Left ventricle myocardium superior (tissue), 1 donor: Measurements from ENCODE around the gene NRAS. TPM values are rescaled to one million over a fixed set of nuclear protein-coding genes. Genes with fewer than 3 reads are reported as not detected.
A peak's percentile ranks its signal among the peaks of the same experiment; 100 is the strongest.

Experiments used
- ATAC-seq: fragments of 200-7000 bp; cut with Tn5 transposase; one replicate; pipeline ENCODE4 v1.9.1; 2020; ENCODE audit warnings: mild to moderate bottlenecking, moderate library complexity
- DNase-seq: peaks from one replicate; pipeline ENCODE4 v3.0.0-alpha.2; 2020
- intact Hi-C: fragments of 100-400 bp; cut with micrococcal nuclease; formaldehyde crosslinking; loops from one replicate; pipeline ENCODE4 v1.11.0; 2022
- total RNA-seq: library from RNA; stranded (reverse); fragmentation: NEBNext Ultra II Directional; extraction: Animal tissue kit (Norgen Biotek cat#: 25700); gene quantifications from one replicate; pipeline ENCODE4 v1.2.1, GENCODE V29; 2021
- donor health status: DM: no; HTN: yes; CAD: no; lungs with severe emphysema.

NRAS gene
- total RNA-seq, 1 donor from 2014 or later: 6.9 TPM

DNA sequence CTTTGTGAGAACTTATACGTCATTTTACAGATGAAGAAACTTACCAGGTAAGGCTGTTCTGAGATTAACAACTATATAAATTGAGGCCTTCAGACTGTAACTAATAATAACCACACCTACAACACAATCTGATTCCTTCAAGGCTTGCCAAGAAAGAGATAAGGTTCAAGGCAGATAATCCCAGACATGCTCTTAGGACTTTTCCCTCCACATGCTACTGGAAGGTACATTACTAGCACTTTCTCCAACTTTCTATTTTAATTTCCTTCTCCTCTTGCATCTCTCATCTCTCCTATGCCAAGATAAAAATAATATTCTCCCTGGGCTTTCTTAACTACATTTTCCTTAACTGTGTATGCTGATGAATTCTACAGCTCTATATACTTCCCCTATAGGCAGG, 18.9 kb upstream of the NRAS start:
- DNase-seq (no peak), ATAC-seq (no peak)
- intact Hi-C loops: no loop called here

DNA sequence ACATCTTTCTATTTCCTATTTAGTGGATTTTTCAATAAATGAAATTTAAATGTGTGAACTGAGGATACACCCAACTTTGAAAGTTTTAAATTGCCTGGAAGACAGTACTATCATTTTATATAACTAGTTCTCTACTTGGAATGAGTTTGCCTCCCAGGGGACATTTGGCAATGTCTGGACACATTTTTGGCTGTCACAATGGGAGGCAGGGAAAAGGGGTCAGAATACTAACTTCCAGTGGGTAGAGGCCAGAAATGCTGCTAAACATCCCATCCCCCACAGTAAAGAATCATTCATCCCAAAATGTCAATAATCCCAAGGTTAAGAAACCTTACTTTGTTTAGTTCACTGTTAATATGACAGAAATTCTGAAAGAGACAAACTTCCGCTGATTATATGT, 13.2 kb upstream of the NRAS start:
- ATAC-seq: no peak
- no peak for DNase-seq
- intact Hi-C loops: no loop called here

- DNase-seq (no peak), ATAC-seq (no peak)
- intact Hi-C loops: no loop called here
Measured at GRCh38 chr1:114728553-114728952, 12.0 kb upstream of the NRAS start.

GRCh38 chr1:114725230-114725629, 8.7 kb upstream of the NRAS start:
- intact Hi-C loops: no loop called here
- no peak for ATAC-seq
- DNase-seq: no peak

- ATAC-seq: peak; percentile 63
- DNase-seq: no peak
Measured at GRCh38 chr1:114723915-114724314, 7.3 kb upstream of the NRAS start.

GRCh38 chr1:114723457-114723856, 6.9 kb upstream of the NRAS start:
- intact Hi-C loops: no loop called here
- DNase-seq (no peak), ATAC-seq (no peak)

More at GRCh38 chr1:114723915-114724314, 7.3 kb upstream of the NRAS start:
- intact Hi-C loops: no loop called here

GRCh38 chr1:114720492-114720891, 3.9 kb upstream of the NRAS start:
- no peak for DNase-seq
- intact Hi-C loops: no loop called here
- ATAC-seq: no peak

DNA sequence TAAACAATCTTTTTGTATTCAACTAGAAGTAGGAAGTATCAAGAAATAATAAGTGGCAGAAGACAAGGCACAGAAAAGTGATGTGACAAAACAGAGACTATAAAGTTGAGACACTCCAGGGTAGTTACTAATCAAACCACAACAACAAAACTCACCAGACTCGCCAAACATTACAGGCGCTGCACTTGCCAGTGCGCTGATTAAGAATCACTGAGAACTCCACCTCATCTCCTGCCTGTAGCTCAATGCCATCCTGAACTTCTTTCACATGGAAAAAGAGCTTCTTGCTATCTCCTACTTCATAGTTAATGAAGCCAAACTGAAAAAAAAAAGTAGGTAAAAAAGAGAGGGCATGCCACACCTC, 2.8 kb upstream of the NRAS start:
- ATAC-seq: no peak
- no peak for DNase-seq
- intact Hi-C loops: no loop called here

GRCh38 chr1:114718661-114719423, 2.3 kb upstream of the NRAS start:
- DNase-seq: no peak
- ATAC-seq: no peak
- intact Hi-C loops: no loop called here

DNA sequence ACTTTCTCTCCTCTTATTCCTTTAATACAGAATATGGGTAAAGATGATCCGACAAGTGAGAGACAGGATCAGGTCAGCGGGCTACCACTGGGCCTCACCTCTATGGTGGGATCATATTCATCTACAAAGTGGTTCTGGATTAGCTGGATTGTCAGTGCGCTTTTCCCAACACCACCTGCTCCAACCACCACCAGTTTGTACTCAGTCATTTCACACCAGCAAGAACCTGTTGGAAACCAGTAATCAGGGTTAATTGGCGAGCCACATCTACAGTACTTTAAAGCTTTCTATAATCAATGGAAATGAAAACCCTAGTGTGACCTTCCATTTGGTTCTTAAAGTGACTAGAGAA, 643 bp downstream of the NRAS start:
- intact Hi-C loops: no loop called here
- no peak for DNase-seq
- peak; percentile 12 for ATAC-seq

DNA sequence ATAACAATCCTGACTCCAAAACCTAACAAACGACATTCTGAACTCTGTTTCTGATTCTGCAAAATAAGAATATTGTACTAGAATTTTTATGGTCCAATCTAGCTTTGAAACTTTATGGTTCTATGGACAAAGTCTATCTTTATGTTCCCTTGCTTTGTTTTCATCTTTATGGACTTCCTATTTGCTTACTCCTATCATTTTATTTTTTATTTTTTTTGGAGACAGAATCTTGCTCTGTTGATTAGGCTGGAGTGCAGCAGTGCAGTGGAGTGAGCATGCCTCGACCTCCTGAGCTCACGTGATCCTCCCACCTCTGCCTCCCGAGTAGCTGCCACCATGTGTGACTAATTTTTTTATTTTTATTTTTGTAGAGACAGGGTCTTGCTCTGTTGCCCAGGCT, 3.6 kb downstream of the NRAS start:
- DNase-seq (no peak), ATAC-seq (no peak)
- intact Hi-C loops: no loop called here

- ATAC-seq: no peak
- no peak for DNase-seq
- intact Hi-C loops: no loop called here
Measured at GRCh38 chr1:114710360-114710759, 6.2 kb downstream of the NRAS start.

- DNase-seq: no peak
- no peak for ATAC-seq
- intact Hi-C loops: no loop called here
Measured at GRCh38 chr1:114707604-114708003, 9.0 kb downstream of the NRAS start.

DNA sequence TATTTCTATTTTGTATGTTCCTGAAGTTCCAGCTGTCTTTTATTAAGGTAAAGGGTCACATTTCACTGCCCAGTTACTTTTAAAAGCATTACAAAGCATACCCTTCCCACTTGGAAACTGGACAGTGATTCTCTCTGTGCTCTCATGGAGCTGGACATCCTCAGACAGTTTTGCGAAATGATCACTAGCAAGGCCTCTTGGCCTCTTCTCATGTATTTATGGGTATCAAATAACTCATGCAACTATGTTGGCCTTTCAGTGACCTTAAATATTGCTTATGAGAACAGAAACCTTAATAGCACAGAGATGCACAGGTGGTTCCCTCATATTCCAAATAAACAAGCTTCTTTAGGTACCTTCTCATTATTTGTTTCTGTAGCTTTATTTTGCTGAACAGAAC, 13.3 kb downstream of the NRAS start:
- no peak for DNase-seq
- intact Hi-C loops: no loop called here
- no peak for ATAC-seq

DNA sequence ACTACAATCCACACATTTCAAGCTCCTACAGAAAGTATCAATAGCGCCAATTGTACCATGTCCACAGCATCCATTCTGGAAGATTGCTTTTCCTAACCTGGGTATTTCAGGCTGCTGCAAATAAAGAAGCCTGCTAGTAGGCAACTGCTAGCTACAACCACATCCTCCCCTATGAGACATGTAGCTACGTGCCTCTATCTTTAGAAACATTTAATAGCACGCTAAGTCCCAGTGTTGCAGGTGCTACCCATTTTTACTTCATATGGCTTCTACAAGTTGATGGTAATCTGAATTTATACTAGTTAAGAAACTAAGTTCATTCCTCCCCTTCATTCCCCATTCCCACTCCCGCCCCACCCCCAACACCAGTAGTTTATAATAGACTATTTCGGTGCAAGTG, 13.8 kb downstream of the NRAS start:
- intact Hi-C loops: no loop called here
- no peak for ATAC-seq
- DNase-seq: no peak

GRCh38 chr1:114701931-114702330, 14.6 kb downstream of the NRAS start:
- intact Hi-C loops: no loop called here
- DNase-seq: no peak
- no peak for ATAC-seq

GRCh38 chr1:114700036-114700600, 16.5 kb downstream of the NRAS start:
- intact Hi-C loops: no loop called here
- no peak for ATAC-seq
- DNase-seq: no peak

- ATAC-seq (no peak), DNase-seq (no peak)
- intact Hi-C loops: no loop called here
Measured at GRCh38 chr1:114696810-114697209, 19.8 kb downstream of the NRAS start.

DNA sequence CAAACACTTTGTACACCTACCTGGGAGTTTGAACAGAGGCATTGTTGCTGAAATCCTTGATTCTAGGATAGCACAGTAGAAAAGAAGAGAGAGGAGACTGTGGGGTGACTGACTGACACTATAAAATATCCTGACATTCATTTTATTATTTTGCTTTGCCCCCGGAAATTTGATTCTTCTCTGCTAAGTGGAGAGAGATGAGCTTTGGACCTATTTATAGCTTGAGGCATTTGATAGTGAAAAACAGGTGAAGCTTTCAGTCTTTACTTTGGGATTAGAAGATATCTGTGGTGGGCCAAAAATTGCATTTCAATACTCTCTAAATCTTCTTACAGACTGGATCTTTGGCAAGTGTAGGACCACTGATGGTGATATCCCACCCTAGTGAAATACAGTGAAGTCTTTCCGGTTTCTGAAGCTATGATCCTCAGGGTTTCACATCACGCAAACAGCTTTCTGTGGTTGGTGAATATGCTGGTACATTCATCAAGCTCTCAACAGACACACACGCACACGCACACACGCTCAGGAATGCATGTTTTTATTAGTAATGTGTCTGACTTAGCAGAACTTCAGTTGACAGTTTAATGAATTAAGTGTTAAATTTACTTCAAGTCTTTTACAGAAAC, 21.0 kb downstream of the NRAS start, which contains the start of gene AMPD1:
AMPD1 (minus strand) TSS at position 117 of the 629 bp plus-strand sequence; CDS start at position 42, 75 bp downstream.
- intact Hi-C loops: no loop called here
- ATAC-seq: no peak
- no peak for DNase-seq

DNA sequence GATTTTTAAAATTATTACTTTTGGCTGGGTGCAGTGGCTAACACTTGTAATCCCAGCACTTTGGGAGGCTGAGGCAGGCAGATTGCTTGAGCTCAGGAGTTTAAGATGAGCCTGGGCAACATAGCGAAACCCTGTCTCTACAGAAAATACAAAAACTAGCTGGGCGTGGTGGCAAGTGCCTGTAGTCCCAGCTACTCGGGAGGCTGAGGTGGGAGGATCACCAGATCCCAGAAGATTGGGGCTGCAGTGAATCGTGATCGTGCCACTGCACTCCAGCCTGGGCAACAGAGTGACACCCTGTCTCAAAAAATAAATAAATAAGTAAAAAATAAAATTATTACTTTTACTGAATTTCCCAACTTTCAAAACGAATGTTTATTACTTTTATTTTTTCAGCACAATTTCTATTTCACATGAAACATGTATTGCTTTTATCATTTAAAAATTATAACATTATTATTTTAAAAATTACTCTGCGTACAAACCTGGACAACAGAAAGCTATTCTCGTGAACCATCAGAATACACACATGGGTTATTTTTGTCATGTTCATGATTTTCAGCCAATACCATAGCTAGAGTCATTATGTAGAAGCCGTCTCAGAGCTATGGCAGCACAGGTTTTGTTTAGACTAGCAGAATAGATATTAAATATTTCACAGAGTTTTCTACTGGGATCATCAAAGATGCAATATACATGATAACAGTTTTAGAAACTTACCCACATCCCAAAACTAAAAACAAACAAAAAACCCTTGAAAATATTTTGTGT, 21.8 kb downstream of the NRAS start:
- ATAC-seq (no peak), DNase-seq (no peak)
- intact Hi-C loops: no loop called here
